ENCODE measurements around the gene FOXO3. TPM values are rescaled to one million over a fixed set of nuclear protein-coding genes. Genes with fewer than 3 reads are reported as not detected.
A peak's percentile ranks its signal among the peaks of the same experiment; 100 is the strongest.

FOXO3 gene
- total RNA-seq, 3 donors from 2014 or later (not counting 1 experiment from before 2014, with no cell fraction given), result 43.1 to 70.4 (median 51.3) TPM

GRCh38 chr6:108598305-108598863 lies 37.7 kb downstream of the FOXO3 start:
- H3K36me3 ChIP-seq (ENCODE audit: control insufficient read depth, insufficient read depth, low read length), result no peaks in the 10 kb centered on the region
- H3K27ac ChIP-seq (ENCODE audit: low read length), result no peak overlapping the region
- H3K27ac Mint-ChIP-seq, result peak overlapping the region in 1 of 2 donors; percentile 53
- H3K27me3 ChIP-seq (ENCODE audit: control insufficient read depth, insufficient read depth, low read length), result no peaks in the 10 kb centered on the region
- intact Hi-C loops (cut with micrococcal nuclease), result no loop called here
- ATAC-seq (peak in 2 of 3 donors; percentile 61), DNase-seq (no peak)
- TF ChIP-seq, protein P1, sequence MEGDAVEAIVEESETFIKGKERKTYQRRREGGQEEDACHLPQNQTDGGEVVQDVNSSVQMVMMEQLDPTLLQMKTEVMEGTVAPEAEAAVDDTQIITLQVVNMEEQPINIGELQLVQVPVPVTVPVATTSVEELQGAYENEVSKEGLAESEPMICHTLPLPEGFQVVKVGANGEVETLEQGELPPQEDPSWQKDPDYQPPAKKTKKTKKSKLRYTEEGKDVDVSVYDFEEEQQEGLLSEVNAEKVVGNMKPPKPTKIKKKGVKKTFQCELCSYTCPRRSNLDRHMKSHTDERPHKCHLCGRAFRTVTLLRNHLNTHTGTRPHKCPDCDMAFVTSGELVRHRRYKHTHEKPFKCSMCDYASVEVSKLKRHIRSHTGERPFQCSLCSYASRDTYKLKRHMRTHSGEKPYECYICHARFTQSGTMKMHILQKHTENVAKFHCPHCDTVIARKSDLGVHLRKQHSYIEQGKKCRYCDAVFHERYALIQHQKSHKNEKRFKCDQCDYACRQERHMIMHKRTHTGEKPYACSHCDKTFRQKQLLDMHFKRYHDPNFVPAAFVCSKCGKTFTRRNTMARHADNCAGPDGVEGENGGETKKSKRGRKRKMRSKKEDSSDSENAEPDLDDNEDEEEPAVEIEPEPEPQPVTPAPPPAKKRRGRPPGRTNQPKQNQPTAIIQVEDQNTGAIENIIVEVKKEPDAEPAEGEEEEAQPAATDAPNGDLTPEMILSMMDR (IDR thresholded peaks at IDR 0.05), result no peak
- no peaks in the 10 kb centered on the region for H3K36me3 Mint-ChIP-seq
- no peaks in the 10 kb centered on the region for H3K9me3 Mint-ChIP-seq
- no peak overlapping the region for H3K4me3 ChIP-seq (ENCODE audit: low read length)
- peaks cover 10% of the 10 kb centered on the region for H3K4me1 ChIP-seq (ENCODE audit: control insufficient read depth, insufficient read depth, low read length)
- no peaks in the 10 kb centered on the region for H3K9me3 ChIP-seq (ENCODE audit: control insufficient read depth, insufficient read depth, low read length)
- H3K4me3 Mint-ChIP-seq, result no peak overlapping the region
- H3K4me1 Mint-ChIP-seq, result peaks cover 58 to 60% of the 10 kb centered on the region in 2 donors
- no peaks in the 10 kb centered on the region for H3K27me3 Mint-ChIP-seq (ENCODE audit: low read depth in 2 of 2)
- WGBS (ENCODE audit: insufficient coverage), result 71% methylated on average over 2 of the region's 2 CpGs

DNA sequence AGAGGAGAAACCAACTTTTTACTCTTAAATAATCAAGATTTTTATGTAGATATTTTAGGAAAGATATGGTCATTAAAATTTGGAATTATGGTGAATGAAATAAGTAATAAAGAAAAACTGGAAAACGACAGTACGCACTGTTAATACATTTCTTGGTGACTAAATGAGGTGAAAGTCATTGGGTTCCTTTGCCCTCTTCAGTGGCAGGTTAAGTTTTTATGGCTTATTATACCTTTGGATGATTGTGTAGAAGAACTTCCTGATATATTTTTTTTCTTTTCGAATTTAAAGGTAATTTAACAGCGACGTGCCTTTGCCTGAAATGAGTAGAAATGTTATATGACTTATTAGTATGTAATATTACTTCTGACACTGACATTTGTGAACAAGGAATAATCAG lies 43.4 kb downstream of the FOXO3 start:
- H3K27me3 Mint-ChIP-seq (ENCODE audit: low read depth in 2 of 2), result no peaks in the 10 kb centered on the region
- Histone ChIP-seq H3K27me3 (ENCODE audit: control insufficient read depth, insufficient read depth, low read length) (no peaks in the 10 kb centered on the region), H3K36me3 (ENCODE audit: control insufficient read depth, insufficient read depth, low read length) (no peaks in the 10 kb centered on the region), H3K27ac (ENCODE audit: low read length) (no peak overlapping the region), H3K9me3 (ENCODE audit: control insufficient read depth, insufficient read depth, low read length) (no peaks in the 10 kb centered on the region), H3K4me3 (ENCODE audit: low read length) (no peak overlapping the region), H3K4me1 (ENCODE audit: control insufficient read depth, insufficient read depth, low read length) (no peaks in the 10 kb centered on the region)
- ATAC-seq (no peak), DNase-seq (no peak)
- 100% methylated on average over 2 of the region's 5 CpGs for WGBS (ENCODE audit: insufficient coverage)
- no peaks in the 10 kb centered on the region for H3K36me3 Mint-ChIP-seq
- H3K4me3 Mint-ChIP-seq, result no peak overlapping the region
- no peak overlapping the region for H3K27ac Mint-ChIP-seq
- no peaks in the 10 kb centered on the region for H3K9me3 Mint-ChIP-seq
- H3K4me1 Mint-ChIP-seq, result peaks cover 54 to 59% of the 10 kb centered on the region in 2 donors
- intact Hi-C loops (cut with micrococcal nuclease), result no loop called here
- TF ChIP-seq, protein P1 (IDR thresholded peaks at IDR 0.05), result no peak

DNA sequence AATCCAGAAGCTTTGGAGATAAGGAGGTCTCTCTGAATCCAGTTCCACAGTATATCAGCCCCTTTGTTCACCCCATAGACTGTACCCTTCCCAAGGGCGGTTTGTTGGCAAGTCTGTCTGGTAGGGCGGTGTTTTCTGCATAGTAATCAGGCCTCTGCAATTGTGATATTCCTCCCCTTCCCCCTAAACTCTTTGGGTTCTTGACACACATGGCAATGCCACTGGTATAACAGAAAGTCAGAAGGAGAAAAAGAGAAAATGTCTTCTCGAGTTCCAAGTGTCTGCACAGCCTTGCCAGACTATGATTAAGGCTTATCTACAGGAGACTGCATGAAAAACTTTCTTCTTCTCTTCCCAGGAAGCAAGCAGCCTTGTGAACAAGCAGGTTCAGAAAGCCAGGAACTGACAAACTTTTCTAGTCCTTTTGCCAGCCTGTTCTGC lies 45.6 kb downstream of the FOXO3 start:
- Histone ChIP-seq H3K9me3 (ENCODE audit: control insufficient read depth, insufficient read depth, low read length) (no peaks in the 10 kb centered on the region), H3K4me3 (ENCODE audit: low read length) (no peak overlapping the region), H3K27me3 (ENCODE audit: control insufficient read depth, insufficient read depth, low read length) (no peaks in the 10 kb centered on the region), H3K27ac (ENCODE audit: low read length) (no peak overlapping the region), H3K4me1 (ENCODE audit: control insufficient read depth, insufficient read depth, low read length) (no peaks in the 10 kb centered on the region), H3K36me3 (ENCODE audit: control insufficient read depth, insufficient read depth, low read length) (no peaks in the 10 kb centered on the region)
- no peaks in the 10 kb centered on the region for H3K27me3 Mint-ChIP-seq (ENCODE audit: low read depth in 2 of 2)
- TF ChIP-seq, protein P1 (IDR thresholded peaks at IDR 0.05), result no peak
- peaks cover 70% of the 10 kb centered on the region in 2 donors for H3K4me1 Mint-ChIP-seq
- H3K27ac Mint-ChIP-seq, result peak overlapping the region in 1 of 2 donors; percentile 25
- no peaks in the 10 kb centered on the region for H3K9me3 Mint-ChIP-seq
- no peak overlapping the region for H3K4me3 Mint-ChIP-seq
- no peaks in the 10 kb centered on the region for H3K36me3 Mint-ChIP-seq
- no peak for DNase-seq
- no peak for ATAC-seq
- 89% methylated on average over 3 of the region's 3 CpGs for WGBS (ENCODE audit: insufficient coverage)
- intact Hi-C loops (cut with micrococcal nuclease), result no loop called here
